HepG2 (cell line): ENCODE data around the gene DSTYK. TPM values are rescaled to one million over a fixed set of nuclear protein-coding genes. Genes with fewer than 3 reads are reported as not detected.

Experiments used
- ATM ChIP-seq: fragments of 450-650 bp; IDR thresholded peaks from 2 replicates; pipeline ENCODE4 v1.7.1; 2017; ENCODE audit warnings: mild to moderate bottlenecking, borderline replicate concordance
- DMAP1 ChIP-seq: IDR thresholded peaks from 2 replicates; pipeline ENCODE4 v1.6.1; 2016
- EEA1 ChIP-seq: sonication (generic); formaldehyde crosslinking; IDR thresholded peaks from 2 replicates; pipeline ENCODE4 v1.5.1; 2020; ENCODE audit warnings: mild to moderate bottlenecking, missing genetic modification reagents, borderline replicate concordance
- GLI4 ChIP-seq: sonication (generic); formaldehyde crosslinking; IDR thresholded peaks from 2 replicates; pipeline ENCODE4 v1.5.1; 2020; ENCODE audit warnings: missing genetic modification reagents, mild to moderate bottlenecking, moderate library complexity, borderline replicate concordance
- JARID2 ChIP-seq: sonication (generic); formaldehyde crosslinking; IDR thresholded peaks from 2 replicates; pipeline ENCODE4 v1.8.1; 2023; ENCODE audit warnings: missing genetic modification reagents, inconsistent platforms; ENCODE audit not compliant: insufficient replicate concordance
- JUNB ChIP-seq: sonication (generic); formaldehyde crosslinking; IDR thresholded peaks from 2 replicates; pipeline ENCODE4 v1.8.0; 2022; ENCODE audit warnings: missing genetic modification reagents, mild to moderate bottlenecking, borderline replicate concordance
- JUND ChIP-seq: sonication (generic); formaldehyde crosslinking; IDR thresholded peaks from 2 replicates; pipeline ENCODE4 v1.8.0; 2022; ENCODE audit warnings: mild to moderate bottlenecking, missing genetic modification reagents
- KAT8 ChIP-seq: IDR thresholded peaks from 2 replicates; pipeline ENCODE4 v1.6.1; 2016; ENCODE audit warnings: missing genetic modification reagents, missing compliant biosample characterization
- KDM2A ChIP-seq: sonication (generic); formaldehyde crosslinking; IDR thresholded peaks from 2 replicates; pipeline ENCODE4 v1.4.0; 2020; ENCODE audit warnings: low read depth, missing genetic modification reagents, borderline replicate concordance
- MAFF ChIP-seq: IDR thresholded peaks from 2 replicates; pipeline ENCODE4 v1.6.1; 2011; ENCODE audit warnings: low read depth, low read length, improper control_type of control experiment
- MXD4 ChIP-seq: IDR thresholded peaks from 2 replicates; pipeline ENCODE4 v1.6.1; 2016; ENCODE audit warnings: mild to moderate bottlenecking, missing biosample characterization, missing genetic modification reagents
- RBM22 ChIP-seq: fragments of 200-400 bp; formaldehyde crosslinking; optimal IDR thresholded peaks from 2 replicates; pipeline ENCODE3; 2017; ENCODE audit warnings: mild to moderate bottlenecking, low read length, moderate library complexity
- SMAD3 ChIP-seq: sonication (generic); formaldehyde crosslinking; IDR thresholded peaks from 2 replicates; pipeline ENCODE4 v1.4.0; 2020; ENCODE audit warnings: missing genetic modification reagents
- SMARCE1 ChIP-seq: fragments of 450-650 bp; IDR thresholded peaks from 2 replicates; pipeline ENCODE4 v1.6.1; 2017; ENCODE audit warnings: borderline replicate concordance
- U2AF2 ChIP-seq: fragments of 200-400 bp; formaldehyde crosslinking; IDR thresholded peaks from 2 replicates; pipeline ENCODE4 v1.6.1; 2017; ENCODE audit warnings: low read depth, mild to moderate bottlenecking, low read length
- XBP1 ChIP-seq: sonication (generic); formaldehyde crosslinking; IDR thresholded peaks from 2 replicates; pipeline ENCODE4 v1.5.0; 2020; ENCODE audit warnings: missing genetic modification reagents
- ZNF264 ChIP-seq: sonication (generic); formaldehyde crosslinking; IDR thresholded peaks from 2 replicates; pipeline ENCODE4 v1.4.0; 2020; ENCODE audit warnings: missing genetic modification reagents
- ZNF549 ChIP-seq: sonication (generic); formaldehyde crosslinking; IDR thresholded peaks from 2 replicates; pipeline ENCODE4 v1.5.0; 2020; ENCODE audit warnings: missing genetic modification reagents
- ZNF660 ChIP-seq: sonication (generic); formaldehyde crosslinking; IDR thresholded peaks from 2 replicates; pipeline ENCODE4 v1.5.1; 2020; ENCODE audit warnings: mild to moderate bottlenecking, low read depth, missing genetic modification reagents, borderline replicate concordance
- polyA plus RNA-seq, 8 experiments: library from polyadenylated mRNA; depleted of rRNA in 3 of 8; stranded (reverse) in 7 of 8; unstranded in 1 of 8; fragments of >200 nt; fragmentation: Illumina TruSeq in 4 of 8; extraction: Trizol in 4 of 8; gene quantifications; 2 replicates each; pipeline versions ENCODE4 v1.2.1 to v1.2.3, GENCODE V29; 2011 to 2016; ENCODE audit warnings: low read depth in 4 of 8, missing spikeins in 1 of 8, mixed read lengths in 1 of 8; ENCODE audit not compliant: insufficient read depth in 1 of 8
- total RNA-seq, 5 experiments: library from RNA; depleted of rRNA; stranded (reverse); fragments of >200 nt; fragmentation: Illumina TruSeq; extraction: Trizol; gene quantifications; 2 replicates each; pipeline ENCODE4 v1.2.3, GENCODE V29; 2016; ENCODE audit warnings: low read depth in 1 of 5
- TF ChIP-seq, protein P1 (sequence below): sonication (generic); formaldehyde crosslinking; IDR thresholded peaks from 2 replicates; pipeline ENCODE4 v1.4.0; 2020; ENCODE audit warnings: missing genetic modification reagents, borderline replicate concordance
- TF ChIP-seq, protein P2 (sequence below): sonication (generic); formaldehyde crosslinking; IDR thresholded peaks from 2 replicates; pipeline ENCODE4 v1.4.0; 2020; ENCODE audit warnings: mild to moderate bottlenecking, low read depth, missing genetic modification reagents
- TF ChIP-seq, protein P3 (sequence below): sonication (generic); formaldehyde crosslinking; IDR thresholded peaks from 2 replicates; pipeline ENCODE4 v1.4.0; 2020; ENCODE audit warnings: missing genetic modification reagents, mild to moderate bottlenecking, borderline replicate concordance
- TF ChIP-seq, protein P4 (sequence below): sonication (generic); formaldehyde crosslinking; IDR thresholded peaks from 2 replicates; pipeline ENCODE4 v1.8.0; 2022; ENCODE audit warnings: mild to moderate bottlenecking, missing genetic modification reagents; ENCODE audit not compliant: insufficient replicate concordance
- TF ChIP-seq, protein P5 (sequence below): sonication (generic); formaldehyde crosslinking; IDR thresholded peaks from 2 replicates; pipeline ENCODE4 v1.4.0; 2020; ENCODE audit warnings: mild to moderate bottlenecking, missing genetic modification reagents

Gene DSTYK
- total and polyA plus RNA-seq, 2 of the 13 experiments (the other 11 are each of a cell fraction or from before 2014, with no cell fraction given): 2.6 to 4.8 TPM

DNA sequence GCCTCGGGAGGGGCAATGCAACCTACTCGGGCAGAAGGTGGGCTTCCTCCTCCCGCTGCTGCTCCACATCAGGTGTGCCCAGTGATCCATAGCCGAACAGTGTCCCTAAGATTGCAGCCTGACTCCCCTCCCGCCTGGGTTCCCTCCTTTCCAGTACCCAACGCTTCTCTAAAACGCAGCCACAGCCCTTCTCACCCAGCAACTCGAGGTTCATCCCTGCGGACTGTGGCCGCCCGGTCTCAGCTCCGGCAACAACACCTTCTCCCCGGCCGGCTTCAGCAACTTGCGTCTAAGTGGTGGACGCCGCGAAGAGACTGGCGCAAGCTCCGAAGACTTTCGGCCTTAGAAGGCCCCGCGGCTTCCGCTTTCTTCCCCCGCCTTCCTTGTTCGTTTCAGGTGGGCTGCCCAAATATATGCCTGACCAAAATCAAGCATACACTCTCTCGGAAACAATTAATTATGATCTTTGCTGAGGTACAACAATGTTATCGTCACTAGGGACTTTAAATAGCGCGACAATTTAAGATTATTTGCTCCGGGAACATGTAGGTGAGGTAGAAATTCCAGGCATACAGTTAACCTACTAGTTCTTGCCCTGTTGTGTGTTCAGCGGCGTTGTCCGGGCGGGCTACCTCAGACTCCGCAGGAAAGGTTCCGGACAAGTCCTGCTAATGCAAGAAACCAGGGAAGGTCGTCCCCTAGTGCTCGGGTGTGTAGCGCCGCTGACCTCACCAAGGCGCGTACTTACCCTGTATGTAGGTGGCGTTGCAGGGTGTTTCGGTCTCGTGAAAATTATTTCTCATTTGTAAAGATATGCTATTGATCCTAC lies 89.6 kb downstream of the DSTYK start, which contains the start of gene RBBP5 (continued):
- TF ChIP-seq GLI4 (CRISPR knock-in tag) (peak; percentile 24; the same call in 1 of the 2 replicates), XBP1 (no peak), KDM2A (CRISPR knock-in tag) (peak; percentile 97), ZNF660 (no peak), ZNF549 (CRISPR knock-in tag) (no peak), U2AF2 (no peak), ZNF264 (CRISPR knock-in tag) (no peak), SMARCE1 (no peak), EEA1 (CRISPR knock-in tag) (no peak), MXD4 (CRISPR knock-in tag) (peak; percentile 87), KAT8 (CRISPR knock-in tag) (peak; percentile 99), ATM (no peak), MAFF (0 out of 2 replicates have a peak, but pooled peaks have one; percentile 0), JUND (CRISPR knock-in tag) (no peak), JARID2 (CRISPR knock-in tag) (no peak), JUNB (CRISPR knock-in tag) (no peak), DMAP1 (peak; percentile 86), RBM22 (no peak), SMAD3 (CRISPR knock-in tag) (peak; percentile 90)
- TF ChIP-seq, protein P1, sequence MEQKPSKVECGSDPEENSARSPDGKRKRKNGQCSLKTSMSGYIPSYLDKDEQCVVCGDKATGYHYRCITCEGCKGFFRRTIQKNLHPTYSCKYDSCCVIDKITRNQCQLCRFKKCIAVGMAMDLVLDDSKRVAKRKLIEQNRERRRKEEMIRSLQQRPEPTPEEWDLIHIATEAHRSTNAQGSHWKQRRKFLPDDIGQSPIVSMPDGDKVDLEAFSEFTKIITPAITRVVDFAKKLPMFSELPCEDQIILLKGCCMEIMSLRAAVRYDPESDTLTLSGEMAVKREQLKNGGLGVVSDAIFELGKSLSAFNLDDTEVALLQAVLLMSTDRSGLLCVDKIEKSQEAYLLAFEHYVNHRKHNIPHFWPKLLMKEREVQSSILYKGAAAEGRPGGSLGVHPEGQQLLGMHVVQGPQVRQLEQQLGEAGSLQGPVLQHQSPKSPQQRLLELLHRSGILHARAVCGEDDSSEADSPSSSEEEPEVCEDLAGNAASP (CRISPR knock-in tag): peak; percentile 85
- TF ChIP-seq, protein P2, sequence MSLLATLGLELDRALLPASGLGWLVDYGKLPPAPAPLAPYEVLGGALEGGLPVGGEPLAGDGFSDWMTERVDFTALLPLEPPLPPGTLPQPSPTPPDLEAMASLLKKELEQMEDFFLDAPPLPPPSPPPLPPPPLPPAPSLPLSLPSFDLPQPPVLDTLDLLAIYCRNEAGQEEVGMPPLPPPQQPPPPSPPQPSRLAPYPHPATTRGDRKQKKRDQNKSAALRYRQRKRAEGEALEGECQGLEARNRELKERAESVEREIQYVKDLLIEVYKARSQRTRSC (CRISPR knock-in tag): no peak
- TF ChIP-seq, protein P3, sequence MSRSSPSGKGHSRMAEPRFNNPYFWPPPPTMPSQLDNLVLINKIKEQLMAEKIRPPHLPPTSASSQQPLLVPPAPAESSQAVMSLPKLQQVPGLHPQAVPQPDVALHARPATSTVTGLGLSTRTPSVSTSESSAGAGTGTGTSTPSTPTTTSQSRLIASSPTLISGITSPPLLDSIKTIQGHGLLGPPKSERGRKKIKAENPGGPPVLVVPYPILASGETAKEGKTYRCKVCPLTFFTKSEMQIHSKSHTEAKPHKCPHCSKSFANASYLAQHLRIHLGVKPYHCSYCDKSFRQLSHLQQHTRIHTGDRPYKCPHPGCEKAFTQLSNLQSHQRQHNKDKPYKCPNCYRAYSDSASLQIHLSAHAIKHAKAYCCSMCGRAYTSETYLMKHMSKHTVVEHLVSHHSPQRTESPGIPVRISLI: peak; percentile 24; the same call in 1 of the 2 replicates
- TF ChIP-seq, protein P4, sequence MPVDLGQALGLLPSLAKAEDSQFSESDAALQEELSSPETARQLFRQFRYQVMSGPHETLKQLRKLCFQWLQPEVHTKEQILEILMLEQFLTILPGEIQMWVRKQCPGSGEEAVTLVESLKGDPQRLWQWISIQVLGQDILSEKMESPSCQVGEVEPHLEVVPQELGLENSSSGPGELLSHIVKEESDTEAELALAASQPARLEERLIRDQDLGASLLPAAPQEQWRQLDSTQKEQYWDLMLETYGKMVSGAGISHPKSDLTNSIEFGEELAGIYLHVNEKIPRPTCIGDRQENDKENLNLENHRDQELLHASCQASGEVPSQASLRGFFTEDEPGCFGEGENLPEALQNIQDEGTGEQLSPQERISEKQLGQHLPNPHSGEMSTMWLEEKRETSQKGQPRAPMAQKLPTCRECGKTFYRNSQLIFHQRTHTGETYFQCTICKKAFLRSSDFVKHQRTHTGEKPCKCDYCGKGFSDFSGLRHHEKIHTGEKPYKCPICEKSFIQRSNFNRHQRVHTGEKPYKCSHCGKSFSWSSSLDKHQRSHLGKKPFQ: no peak
- TF ChIP-seq, protein P5, sequence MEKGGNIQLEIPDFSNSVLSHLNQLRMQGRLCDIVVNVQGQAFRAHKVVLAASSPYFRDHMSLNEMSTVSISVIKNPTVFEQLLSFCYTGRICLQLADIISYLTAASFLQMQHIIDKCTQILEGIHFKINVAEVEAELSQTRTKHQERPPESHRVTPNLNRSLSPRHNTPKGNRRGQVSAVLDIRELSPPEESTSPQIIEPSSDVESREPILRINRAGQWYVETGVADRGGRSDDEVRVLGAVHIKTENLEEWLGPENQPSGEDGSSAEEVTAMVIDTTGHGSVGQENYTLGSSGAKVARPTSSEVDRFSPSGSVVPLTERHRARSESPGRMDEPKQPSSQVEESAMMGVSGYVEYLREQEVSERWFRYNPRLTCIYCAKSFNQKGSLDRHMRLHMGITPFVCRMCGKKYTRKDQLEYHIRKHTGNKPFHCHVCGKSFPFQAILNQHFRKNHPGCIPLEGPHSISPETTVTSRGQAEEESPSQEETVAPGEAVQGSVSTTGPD (CRISPR knock-in tag): no peak
